ENCODE data around the gene KIAA2012.

KIAA2012 gene

DNA sequence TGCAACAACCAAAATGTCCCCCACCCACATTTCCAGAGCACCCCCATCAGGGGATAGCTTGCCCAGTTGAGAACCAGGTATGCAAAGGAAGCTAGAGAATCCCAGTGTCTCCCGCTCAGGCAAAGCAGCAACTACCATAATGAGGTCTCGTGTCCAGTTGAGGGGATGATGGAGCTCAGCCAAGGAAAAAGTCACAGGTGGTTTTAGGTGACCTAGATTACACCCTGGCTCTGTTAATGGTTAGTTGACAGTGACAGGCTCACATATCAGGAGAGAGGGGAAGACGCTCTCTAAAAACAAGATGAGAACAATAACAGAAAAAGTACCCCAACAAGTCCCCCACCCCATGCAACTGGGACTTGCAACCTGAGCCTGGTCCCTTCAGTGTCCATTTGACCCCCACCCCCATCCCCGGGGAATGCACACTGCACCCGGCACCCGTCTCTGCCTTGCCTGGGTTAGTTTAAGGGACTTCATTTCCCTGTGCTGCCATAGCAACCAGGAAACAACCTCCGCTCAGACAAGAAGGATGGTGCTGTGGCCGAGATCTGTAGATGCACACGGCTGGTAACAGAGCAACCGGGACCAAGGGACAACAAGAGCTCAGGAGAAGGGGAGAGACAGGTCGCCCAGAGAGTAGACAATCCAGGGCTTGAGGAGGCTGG, at the start of gene KIAA2012:
Gene KIAA2012, plus strand, starts transcription at position 519 of the 665 bp plus-strand sequence. CDS start 373 bp downstream, outside the sequence.
- in situ Hi-C loops (cut with HindIII; ENCODE audit: low pct_unique_long_range_greater_than_20kb, low sequenced_read_pairs), result no loop called here
- DNase-seq (ENCODE audit: low read depth in 1 of 2, low spot score in 1 of 2), result no peak
- TF ChIP-seq JUND (IDR thresholded peaks at IDR 0.05; ENCODE audit: low read depth), result no peak

- no peak for DNase-seq (ENCODE audit: low read depth in 1 of 2, low spot score in 1 of 2)
- TF ChIP-seq JUND (IDR thresholded peaks at IDR 0.05; ENCODE audit: low read depth), result no peak
- in situ Hi-C loops (cut with HindIII; ENCODE audit: low pct_unique_long_range_greater_than_20kb, low sequenced_read_pairs), result no loop called here
These were observed 49.2 kb upstream of the KIAA2012 start for GRCh38 chr2:202023904-202024266.

GRCh38 chr2:202024871-202025270, 48.2 kb upstream of the KIAA2012 start:
- no peak for DNase-seq (ENCODE audit: low read depth in 1 of 2, low spot score in 1 of 2)
- in situ Hi-C loops (cut with HindIII; ENCODE audit: low pct_unique_long_range_greater_than_20kb, low sequenced_read_pairs), result no loop called here
- no peak for TF ChIP-seq JUND (IDR thresholded peaks at IDR 0.05; ENCODE audit: low read depth)

GRCh38 chr2:202025816-202026215, 47.2 kb upstream of the KIAA2012 start:
- TF ChIP-seq JUND (IDR thresholded peaks at IDR 0.05; ENCODE audit: low read depth), result no peak
- no peak for DNase-seq (ENCODE audit: low read depth in 1 of 2, low spot score in 1 of 2)
- in situ Hi-C loops (cut with HindIII; ENCODE audit: low pct_unique_long_range_greater_than_20kb, low sequenced_read_pairs), result no loop called here

GRCh38 chr2:202026507-202026906, 46.5 kb upstream of the KIAA2012 start:
- in situ Hi-C loops (cut with HindIII; ENCODE audit: low pct_unique_long_range_greater_than_20kb, low sequenced_read_pairs), result no loop called here
- no peak for TF ChIP-seq JUND (IDR thresholded peaks at IDR 0.05; ENCODE audit: low read depth)
- no peak for DNase-seq (ENCODE audit: low read depth in 1 of 2, low spot score in 1 of 2)

- no peak for TF ChIP-seq JUND (IDR thresholded peaks at IDR 0.05; ENCODE audit: low read depth)
- in situ Hi-C loops (cut with HindIII; ENCODE audit: low pct_unique_long_range_greater_than_20kb, low sequenced_read_pairs), result no loop called here
- no peak for DNase-seq (ENCODE audit: low read depth in 1 of 2, low spot score in 1 of 2)
These were observed 42.4 kb upstream of the KIAA2012 start for GRCh38 chr2:202030691-202031090.

GRCh38 chr2:202031246-202031951, 41.7 kb upstream of the KIAA2012 start:
- in situ Hi-C loops (cut with HindIII; ENCODE audit: low pct_unique_long_range_greater_than_20kb, low sequenced_read_pairs), result no loop called here
- no peak for DNase-seq (ENCODE audit: low read depth in 1 of 2, low spot score in 1 of 2)
- no peak for TF ChIP-seq JUND (IDR thresholded peaks at IDR 0.05; ENCODE audit: low read depth)

- peak; percentile 16 to 68 for DNase-seq (ENCODE audit: low read depth in 1 of 2, low spot score in 1 of 2)
- no peak for TF ChIP-seq JUND (IDR thresholded peaks at IDR 0.05; ENCODE audit: low read depth)
- in situ Hi-C loops (cut with HindIII; ENCODE audit: low pct_unique_long_range_greater_than_20kb, low sequenced_read_pairs), result no loop called here
These were observed 40.2 kb upstream of the KIAA2012 start for GRCh38 chr2:202032846-202033316.

DNA sequence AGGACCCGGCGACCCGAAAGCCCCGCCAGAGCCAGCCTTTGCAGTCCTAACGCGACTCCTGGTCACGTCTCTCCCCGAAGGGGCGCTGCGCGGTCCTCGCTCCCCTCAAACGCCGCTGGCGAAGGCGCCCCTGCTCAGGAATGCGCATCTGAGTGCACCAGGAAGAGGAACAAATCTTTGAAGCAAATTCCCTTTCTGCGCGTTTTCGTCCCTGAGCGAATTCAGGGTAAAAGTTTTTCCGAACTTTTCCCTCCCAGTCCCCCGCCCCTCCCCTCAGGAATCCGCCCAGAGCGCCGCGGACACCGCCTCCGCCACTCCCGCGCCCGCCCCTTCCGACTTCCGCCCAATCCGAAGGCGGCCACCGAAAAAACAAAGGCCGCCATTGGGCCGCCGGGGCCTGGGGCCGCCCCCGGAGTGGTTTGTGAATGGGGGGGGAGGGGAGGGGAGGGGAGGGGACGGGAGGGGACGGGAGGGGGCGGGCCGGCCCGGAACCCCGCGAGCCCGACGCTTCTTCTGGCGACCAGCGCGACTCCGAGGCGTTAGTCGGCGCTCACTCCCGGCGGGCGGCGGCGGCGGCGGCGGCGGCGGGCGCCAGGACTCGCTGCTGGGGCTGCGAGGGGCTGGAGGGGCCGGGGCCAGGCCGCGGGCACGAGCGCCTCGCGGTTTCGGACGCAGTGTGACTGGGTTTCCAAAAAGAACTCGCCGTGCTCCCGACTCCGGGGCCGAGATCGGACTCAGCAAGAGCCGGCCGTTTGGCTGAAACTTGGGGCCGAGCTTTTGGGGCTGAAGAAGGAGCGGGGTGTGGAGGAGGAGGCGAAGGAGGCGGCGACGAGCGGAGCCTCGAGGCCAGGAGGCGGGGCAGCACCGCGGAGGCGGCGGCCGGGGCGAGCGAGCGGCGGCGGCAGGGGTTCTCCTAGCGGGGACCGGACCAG, 39.5 kb upstream of the KIAA2012 start, which contains the start of gene FZD7:
Gene FZD7, plus strand, starts transcription at position 539 of the 932 bp plus-strand sequence. CDS start 793 bp downstream, outside the sequence.
- TF ChIP-seq JUND (IDR thresholded peaks at IDR 0.05; ENCODE audit: low read depth), result no peak
- in situ Hi-C loops (cut with HindIII; ENCODE audit: low pct_unique_long_range_greater_than_20kb, low sequenced_read_pairs), result no loop called here
- peak; percentile 82 to 94 for DNase-seq (ENCODE audit: low read depth in 1 of 2, low spot score in 1 of 2)

DNA sequence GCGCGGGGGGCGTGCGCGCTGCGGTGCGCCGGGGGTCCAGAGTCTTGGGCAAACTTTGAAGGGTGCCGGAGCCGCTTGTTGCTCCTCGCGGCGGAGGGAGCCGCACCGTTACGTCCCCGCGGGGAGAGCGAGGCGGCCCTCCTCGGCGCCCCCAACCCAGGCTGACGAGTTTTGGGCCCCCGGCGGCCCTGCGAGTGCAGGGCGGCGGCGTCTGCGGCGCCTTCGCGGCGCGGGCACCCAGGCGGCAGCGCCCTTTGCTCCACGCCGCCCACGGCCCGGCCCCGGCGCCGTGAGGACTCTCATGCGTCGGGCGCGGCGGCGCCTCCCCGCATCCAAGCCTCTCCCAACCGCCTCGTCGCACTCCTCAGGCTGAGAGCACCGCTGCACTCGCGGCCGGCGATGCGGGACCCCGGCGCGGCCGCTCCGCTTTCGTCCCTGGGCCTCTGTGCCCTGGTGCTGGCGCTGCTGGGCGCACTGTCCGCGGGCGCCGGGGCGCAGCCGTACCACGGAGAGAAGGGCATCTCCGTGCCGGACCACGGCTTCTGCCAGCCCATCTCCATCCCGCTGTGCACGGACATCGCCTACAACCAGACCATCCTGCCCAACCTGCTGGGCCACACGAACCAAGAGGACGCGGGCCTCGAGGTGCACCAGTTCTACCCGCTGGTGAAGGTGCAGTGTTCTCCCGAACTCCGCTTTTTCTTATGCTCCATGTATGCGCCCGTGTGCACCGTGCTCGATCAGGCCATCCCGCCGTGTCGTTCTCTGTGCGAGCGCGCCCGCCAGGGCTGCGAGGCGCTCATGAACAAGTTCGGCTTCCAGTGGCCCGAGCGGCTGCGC, 38.6 kb upstream of the KIAA2012 start:
- DNase-seq (ENCODE audit: low read depth in 1 of 2, low spot score in 1 of 2), result peak; percentile 19 to 69
- TF ChIP-seq JUND (IDR thresholded peaks at IDR 0.05; ENCODE audit: low read depth), result no peak
- in situ Hi-C loops (cut with HindIII; ENCODE audit: low pct_unique_long_range_greater_than_20kb, low sequenced_read_pairs), result no loop called here

- in situ Hi-C loops (cut with HindIII; ENCODE audit: low pct_unique_long_range_greater_than_20kb, low sequenced_read_pairs), result no loop called here
- no peak for DNase-seq (ENCODE audit: low read depth in 1 of 2, low spot score in 1 of 2)
- no peak for TF ChIP-seq JUND (IDR thresholded peaks at IDR 0.05; ENCODE audit: low read depth)
These were observed 37.7 kb upstream of the KIAA2012 start for GRCh38 chr2:202035089-202035940.
